Sigmoid colon (tissue), 4 donors: Measurements from ENCODE around the gene OR7D4.

Experiments
- EP300 ChIP-seq, 4 donors: sonication (generic); formaldehyde crosslinking; IDR thresholded peaks; one replicate each; pipeline ENCODE4 v1.6.1; 2017; ENCODE audit warnings: antibody characterized with exemption in 4 of 4
- POLR2A ChIP-seq, 2 donors: fragments of 450-650 bp; IDR thresholded peaks; one replicate each; pipeline ENCODE4 v1.6.1; 2016; ENCODE audit warnings: antibody characterized with exemption in 2 of 2, mild to moderate bottlenecking in 2 of 2, moderate library complexity in 2 of 2
- TF ChIP-seq, protein P1 (sequence below), 4 experiments: fragments of 450-650 bp in 3 of 4; fragments of 200-600 bp in 1 of 4; IDR thresholded peaks; one replicate each; pipeline ENCODE4 v1.5.1; 2016 to 2019; ENCODE audit warnings: antibody characterized with exemption in 4 of 4, mild to moderate bottlenecking in 3 of 4, moderate library complexity in 2 of 4

DNA sequence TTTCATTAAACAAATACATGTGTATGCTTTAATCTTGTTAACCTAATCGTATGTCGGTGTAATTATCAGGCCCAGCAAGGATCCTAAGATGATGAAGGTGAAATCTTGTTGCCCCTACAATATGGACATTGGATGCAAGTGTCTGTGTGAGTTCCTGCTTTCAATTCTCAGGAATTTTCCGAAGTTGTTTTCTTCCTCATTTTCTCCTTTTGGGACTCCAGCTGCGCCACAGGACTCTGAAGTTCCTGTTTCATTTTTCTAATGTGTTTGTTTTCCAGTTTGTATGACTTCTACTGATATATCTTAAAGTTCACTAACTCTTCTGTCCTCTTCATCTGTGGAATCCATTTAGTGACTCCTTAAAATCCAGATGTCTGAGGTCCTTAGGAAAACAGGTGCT is 52.5 kb downstream of the OR7D4 start:
- TF ChIP-seq, protein P1, sequence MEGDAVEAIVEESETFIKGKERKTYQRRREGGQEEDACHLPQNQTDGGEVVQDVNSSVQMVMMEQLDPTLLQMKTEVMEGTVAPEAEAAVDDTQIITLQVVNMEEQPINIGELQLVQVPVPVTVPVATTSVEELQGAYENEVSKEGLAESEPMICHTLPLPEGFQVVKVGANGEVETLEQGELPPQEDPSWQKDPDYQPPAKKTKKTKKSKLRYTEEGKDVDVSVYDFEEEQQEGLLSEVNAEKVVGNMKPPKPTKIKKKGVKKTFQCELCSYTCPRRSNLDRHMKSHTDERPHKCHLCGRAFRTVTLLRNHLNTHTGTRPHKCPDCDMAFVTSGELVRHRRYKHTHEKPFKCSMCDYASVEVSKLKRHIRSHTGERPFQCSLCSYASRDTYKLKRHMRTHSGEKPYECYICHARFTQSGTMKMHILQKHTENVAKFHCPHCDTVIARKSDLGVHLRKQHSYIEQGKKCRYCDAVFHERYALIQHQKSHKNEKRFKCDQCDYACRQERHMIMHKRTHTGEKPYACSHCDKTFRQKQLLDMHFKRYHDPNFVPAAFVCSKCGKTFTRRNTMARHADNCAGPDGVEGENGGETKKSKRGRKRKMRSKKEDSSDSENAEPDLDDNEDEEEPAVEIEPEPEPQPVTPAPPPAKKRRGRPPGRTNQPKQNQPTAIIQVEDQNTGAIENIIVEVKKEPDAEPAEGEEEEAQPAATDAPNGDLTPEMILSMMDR (IDR thresholded peaks at IDR 0.05) = no peak
- no peak for TF ChIP-seq POLR2A (IDR thresholded peaks at IDR 0.05)
- TF ChIP-seq EP300 (IDR thresholded peaks at IDR 0.05) = no peak
